ENCODE measurements around the gene PHF21B. TPM values are rescaled to one million over a fixed set of nuclear protein-coding genes. Genes with fewer than 3 reads are reported as not detected.

PHF21B gene
- total RNA-seq, 1 donor from 2014 or later, result not detected

GRCh38 chr22:45000330-45000729, 9.5 kb downstream of the PHF21B start:
- H3K4me3 Mint-ChIP-seq, result no peak overlapping the region
- H3K36me3 Mint-ChIP-seq (ENCODE audit: low read depth), result no peaks in the 10 kb centered on the region
- DNase-seq, result no peak
- peaks cover 32% of the 10 kb centered on the region for H3K27me3 Mint-ChIP-seq
- H3K9me3 Mint-ChIP-seq, result no peaks in the 10 kb centered on the region
- POLR2A ChIA-PET, result no interaction called here
- CTCF ChIA-PET, result no interaction called here
- no peak overlapping the region for H3K27ac Mint-ChIP-seq
- no peaks in the 10 kb centered on the region for H3K4me1 Mint-ChIP-seq
- no peak for TF ChIP-seq CTCF (IDR thresholded peaks at IDR 0.05)
- intact Hi-C loops (cut with micrococcal nuclease), result no loop called here
- no peak for ATAC-seq (ENCODE audit: low read depth)

GRCh38 chr22:44999687-45000086, 10.1 kb downstream of the PHF21B start:
- Mint-ChIP-seq H3K27ac (no peak overlapping the region), H3K27me3 (peaks cover 26% of the 10 kb centered on the region), H3K4me3 (no peak overlapping the region), H3K36me3 (ENCODE audit: low read depth) (no peaks in the 10 kb centered on the region), H3K9me3 (no peaks in the 10 kb centered on the region), H3K4me1 (no peaks in the 10 kb centered on the region)
- POLR2A ChIA-PET, result no interaction called here
- DNase-seq (no peak), ATAC-seq (ENCODE audit: low read depth) (no peak)
- CTCF ChIA-PET, result no interaction called here
- no peak for TF ChIP-seq CTCF (IDR thresholded peaks at IDR 0.05)
- intact Hi-C loops (cut with micrococcal nuclease), result no loop called here

GRCh38 chr22:44999231-44999630, 10.6 kb downstream of the PHF21B start:
- intact Hi-C loops (cut with micrococcal nuclease), result no loop called here
- ChIA-PET CTCF (no interaction called here), POLR2A (no interaction called here)
- no peaks in the 10 kb centered on the region for H3K9me3 Mint-ChIP-seq
- ATAC-seq (ENCODE audit: low read depth), result no peak
- peaks cover 21% of the 10 kb centered on the region for H3K27me3 Mint-ChIP-seq
- H3K4me1 Mint-ChIP-seq, result no peaks in the 10 kb centered on the region
- no peak for TF ChIP-seq CTCF (IDR thresholded peaks at IDR 0.05)
- DNase-seq, result no peak
- no peak overlapping the region for H3K27ac Mint-ChIP-seq
- no peaks in the 10 kb centered on the region for H3K36me3 Mint-ChIP-seq (ENCODE audit: low read depth)
- H3K4me3 Mint-ChIP-seq, result no peak overlapping the region

- H3K27me3 Mint-ChIP-seq, result peaks cover 17% of the 10 kb centered on the region
- H3K4me1 Mint-ChIP-seq, result no peaks in the 10 kb centered on the region
- intact Hi-C loops (cut with micrococcal nuclease), result no loop called here
- ChIA-PET CTCF (no interaction called here), POLR2A (no interaction called here)
- ATAC-seq (ENCODE audit: low read depth), result no peak
- H3K36me3 Mint-ChIP-seq (ENCODE audit: low read depth), result no peaks in the 10 kb centered on the region
- no peak for TF ChIP-seq CTCF (IDR thresholded peaks at IDR 0.05)
- no peak overlapping the region for H3K27ac Mint-ChIP-seq
- no peaks in the 10 kb centered on the region for H3K9me3 Mint-ChIP-seq
- H3K4me3 Mint-ChIP-seq, result no peak overlapping the region
- DNase-seq, result no peak
Observed at GRCh38 chr22:44998296-44998695, 11.5 kb downstream of the PHF21B start.

- POLR2A ChIA-PET, result no interaction called here
- intact Hi-C loops (cut with micrococcal nuclease), result no loop called here
- Mint-ChIP-seq H3K4me1 (no peaks in the 10 kb centered on the region), H3K36me3 (ENCODE audit: low read depth) (no peaks in the 10 kb centered on the region), H3K27ac (no peak overlapping the region), H3K4me3 (no peak overlapping the region), H3K27me3 (peaks cover 9% of the 10 kb centered on the region), H3K9me3 (no peaks in the 10 kb centered on the region)
- TF ChIP-seq CTCF (IDR thresholded peaks at IDR 0.05), result no peak
- CTCF ChIA-PET, result no interaction called here
- DNase-seq (no peak), ATAC-seq (ENCODE audit: low read depth) (no peak)
Observed at GRCh38 chr22:44997060-44997459, 12.7 kb downstream of the PHF21B start.
